Cardiac septum (tissue), 1 donor: ENCODE data around the gene GALNT6. TPM values are rescaled to one million over a fixed set of nuclear protein-coding genes. Genes with fewer than 3 reads are reported as not detected.

Source experiments
- DNase-seq: peaks from one replicate; pipeline ENCODE4 v3.0.0-alpha.2; 2020; ENCODE audit warnings: low spot score
- intact Hi-C: fragments of 100-400 bp; cut with DNase I; formaldehyde crosslinking; loops from one replicate; pipeline ENCODE4 v1.14.0; 2022
- long read RNA-seq: library from polyadenylated mRNA; unstranded; transcript quantifications from one replicate; pipeline ENCODE4 v2.0.0, GENCODE V29; 2021
- total RNA-seq: library from RNA; stranded (reverse); fragmentation: NEBNext Ultra II Directional; extraction: Animal tissue kit (Norgen Biotek cat#: 25700); gene quantifications from one replicate; pipeline ENCODE4 v1.2.1, GENCODE V29; 2021
- donor health status: DM: no; HTN: no; CAD: no.

The GALNT6 gene, protein sequence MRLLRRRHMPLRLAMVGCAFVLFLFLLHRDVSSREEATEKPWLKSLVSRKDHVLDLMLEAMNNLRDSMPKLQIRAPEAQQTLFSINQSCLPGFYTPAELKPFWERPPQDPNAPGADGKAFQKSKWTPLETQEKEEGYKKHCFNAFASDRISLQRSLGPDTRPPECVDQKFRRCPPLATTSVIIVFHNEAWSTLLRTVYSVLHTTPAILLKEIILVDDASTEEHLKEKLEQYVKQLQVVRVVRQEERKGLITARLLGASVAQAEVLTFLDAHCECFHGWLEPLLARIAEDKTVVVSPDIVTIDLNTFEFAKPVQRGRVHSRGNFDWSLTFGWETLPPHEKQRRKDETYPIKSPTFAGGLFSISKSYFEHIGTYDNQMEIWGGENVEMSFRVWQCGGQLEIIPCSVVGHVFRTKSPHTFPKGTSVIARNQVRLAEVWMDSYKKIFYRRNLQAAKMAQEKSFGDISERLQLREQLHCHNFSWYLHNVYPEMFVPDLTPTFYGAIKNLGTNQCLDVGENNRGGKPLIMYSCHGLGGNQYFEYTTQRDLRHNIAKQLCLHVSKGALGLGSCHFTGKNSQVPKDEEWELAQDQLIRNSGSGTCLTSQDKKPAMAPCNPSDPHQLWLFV
- total RNA-seq = 0.65 TPM
- long read RNA-seq, partial matches to known transcripts = 1 of 1 reads
- long read RNA-seq, other reads (novel, unspliced or antisense) = 0 of 1 reads

DNA sequence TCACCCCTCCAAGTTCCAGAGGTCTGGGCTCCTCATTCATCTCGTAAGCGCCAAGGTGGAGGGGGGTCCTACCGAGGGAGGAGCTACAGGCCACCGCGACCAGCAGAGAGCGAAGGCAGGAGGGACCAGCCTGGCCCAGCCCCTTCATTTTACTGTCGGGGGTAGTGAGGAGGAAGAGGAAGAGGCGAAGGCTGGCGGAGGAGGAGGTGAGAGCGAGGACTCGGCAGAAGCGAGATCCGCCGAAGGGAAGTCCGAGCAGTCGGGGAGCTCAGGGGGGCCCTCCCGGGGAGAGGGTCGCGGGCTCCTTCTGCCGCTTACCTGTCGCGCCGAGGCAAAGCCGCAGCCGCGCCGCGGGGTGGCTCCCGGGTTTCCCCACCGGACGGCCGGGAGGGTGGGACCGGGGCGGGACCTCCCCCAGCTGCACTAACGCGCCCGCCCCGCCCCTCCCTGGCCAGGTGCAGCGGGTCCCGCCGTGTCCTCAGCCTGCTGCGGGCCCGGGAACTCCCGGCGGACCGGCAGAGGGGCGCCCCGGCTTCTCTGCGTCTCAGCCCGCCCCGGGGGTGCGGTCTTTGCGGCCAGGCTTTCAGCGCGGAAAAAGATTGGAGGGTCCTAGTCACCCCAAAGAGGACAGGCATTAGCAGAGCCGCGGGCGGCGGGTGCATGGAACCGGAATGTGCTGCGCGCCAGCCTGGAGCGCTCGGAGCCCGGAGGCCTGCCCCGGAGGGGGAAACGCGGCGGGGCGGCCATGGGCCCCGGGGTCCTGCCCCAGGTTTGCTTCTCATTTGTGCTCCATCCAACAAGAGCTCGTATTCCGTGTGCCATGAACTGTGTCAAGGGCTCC lies at the start of gene GALNT6:
GALNT6 (minus strand) TSS at position 124 of the 841 bp plus-strand sequence. CDS start 11,625 bp downstream, outside the sequence.
- intact Hi-C loops = no loop called here
- no peak for DNase-seq

DNA sequence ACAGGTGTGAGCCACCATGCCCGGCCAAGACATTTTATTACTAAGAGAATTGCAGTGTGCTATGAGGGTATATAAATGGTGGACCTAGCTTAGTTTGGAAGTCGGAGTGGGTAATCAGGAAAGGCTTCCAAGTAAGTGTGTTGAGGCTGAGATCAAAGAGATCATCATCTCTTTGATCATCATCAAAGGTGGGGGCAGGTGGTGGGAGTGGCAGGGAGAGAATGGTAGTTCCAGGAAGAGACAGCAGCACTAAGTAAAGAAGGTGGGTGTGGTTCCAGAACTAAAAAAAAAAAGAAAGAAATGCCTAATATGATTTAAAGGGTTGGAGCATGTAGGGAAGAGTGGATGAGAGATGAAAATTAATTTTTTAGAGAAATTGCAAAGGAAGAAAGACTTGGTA lies 48.1 kb upstream of the GALNT6 start:
- intact Hi-C loops = no loop called here
- no peak for DNase-seq

DNA sequence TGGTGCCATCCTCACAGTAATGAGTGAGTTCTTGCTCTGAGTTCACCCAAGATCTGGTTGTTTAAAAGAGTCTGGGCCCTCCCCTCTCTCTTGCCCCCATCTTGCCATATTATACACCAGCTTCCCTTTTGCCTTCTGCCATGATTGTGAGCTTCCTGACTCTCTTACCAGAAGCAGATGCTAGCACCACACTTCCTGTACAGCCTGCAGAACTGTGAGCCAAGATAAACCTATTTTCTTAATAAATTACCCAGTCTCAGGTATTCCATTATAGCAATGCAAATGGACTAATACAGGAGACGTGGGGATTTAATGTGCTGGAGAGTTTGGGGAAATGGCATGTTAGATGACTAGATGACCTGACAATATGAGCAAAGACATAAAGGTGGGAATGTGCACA lies 46.2 kb upstream of the GALNT6 start:
- DNase-seq = no peak
- intact Hi-C loops = no loop called here

DNA sequence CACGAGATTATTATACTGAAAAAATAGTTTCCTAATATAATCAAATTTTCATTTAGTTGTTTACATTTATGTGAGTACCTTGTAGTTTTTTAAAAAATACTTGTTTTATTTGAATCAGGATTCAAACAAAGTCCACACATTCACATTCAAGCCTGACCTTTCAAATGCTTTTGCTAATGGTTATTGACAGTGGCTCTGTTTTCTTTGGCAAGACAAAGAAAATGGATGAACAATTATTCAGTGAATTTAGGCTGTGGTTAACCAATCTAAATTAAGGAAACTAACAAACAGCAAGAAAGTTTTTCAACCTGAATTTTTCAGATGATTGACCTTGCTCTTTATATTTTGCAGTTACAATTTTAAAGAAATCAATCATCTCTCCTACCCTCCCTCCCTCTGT lies 43.1 kb upstream of the GALNT6 start:
- intact Hi-C loops = no loop called here

DNA sequence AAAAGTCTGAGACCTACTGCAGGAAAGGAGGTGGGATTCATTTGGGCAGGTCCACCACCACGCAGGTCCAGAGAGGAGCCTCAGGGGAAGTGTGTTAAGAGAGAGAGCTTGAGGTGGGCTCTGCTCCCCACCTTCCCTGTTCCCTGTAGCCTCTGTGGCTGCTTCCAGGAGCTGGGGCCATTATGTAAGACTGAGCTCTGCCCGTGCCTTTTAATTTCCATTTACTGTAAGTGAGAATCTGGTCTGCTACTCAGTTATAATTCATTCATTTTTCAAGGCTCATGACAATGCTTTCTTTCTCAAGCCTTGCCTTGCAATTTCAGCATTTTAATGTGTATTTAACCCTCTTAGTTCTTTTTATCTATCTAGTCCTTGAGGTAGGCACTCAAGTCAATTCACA lies 41.7 kb upstream of the GALNT6 start:
- DNase-seq = no peak
- intact Hi-C loops = no loop called here

More for the DNA sequence above, 43.1 kb upstream of the GALNT6 start:
- no peak for DNase-seq

DNA sequence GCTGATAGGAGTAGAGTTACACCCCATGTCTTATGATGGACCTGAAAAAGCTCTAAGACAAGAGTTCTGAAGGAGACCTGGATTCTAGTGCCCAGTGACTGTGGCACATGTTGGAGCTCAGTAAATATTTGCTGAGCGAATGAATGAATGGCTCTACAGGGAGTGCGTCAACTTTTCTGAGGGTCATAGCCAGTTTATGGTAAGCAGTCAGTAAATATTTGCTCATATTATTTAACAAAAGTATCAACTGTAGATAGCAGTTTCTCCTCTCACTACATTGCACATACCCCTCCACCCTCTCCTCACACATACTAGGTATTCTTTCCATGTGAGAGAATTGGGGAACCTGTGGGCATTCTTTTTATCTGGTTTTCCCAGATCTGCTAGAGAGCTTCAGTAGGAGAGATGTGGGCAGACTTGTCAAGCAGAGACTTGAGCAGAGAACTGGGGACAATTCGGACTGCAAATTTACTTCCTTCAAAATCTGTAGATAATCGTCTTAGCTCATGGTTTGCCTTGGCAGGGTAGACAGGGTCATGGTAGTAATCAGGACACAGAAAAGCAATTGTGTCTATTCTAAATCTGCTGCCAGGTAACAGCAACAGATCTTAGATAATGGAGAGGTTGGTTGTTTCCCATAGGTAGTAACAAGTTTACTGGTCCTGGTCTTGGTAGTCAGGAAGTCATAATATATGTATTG lies 39.1 kb upstream of the GALNT6 start:
- no peak for DNase-seq
- intact Hi-C loops = no loop called here

DNA sequence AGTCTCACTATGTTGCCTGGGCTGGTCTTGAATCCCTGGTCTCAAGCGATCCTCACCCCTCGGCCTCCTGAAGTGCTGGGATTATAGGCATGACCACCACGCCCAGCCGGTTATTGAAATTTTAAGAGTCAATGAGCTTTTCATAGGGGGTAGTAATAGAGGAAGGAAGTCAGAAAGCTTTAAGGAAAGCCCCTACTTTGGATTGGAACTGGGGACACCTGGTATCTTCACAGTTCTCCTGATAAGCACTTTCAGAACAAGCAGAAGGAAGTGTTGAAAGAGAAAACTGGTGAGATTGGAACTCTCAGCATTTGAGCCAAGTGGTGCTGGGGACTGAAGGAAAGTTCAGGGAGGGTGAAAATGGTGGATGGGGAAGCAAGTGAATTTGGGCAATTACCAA lies 38.5 kb upstream of the GALNT6 start:
- no peak for DNase-seq
- intact Hi-C loops = no loop called here

DNA sequence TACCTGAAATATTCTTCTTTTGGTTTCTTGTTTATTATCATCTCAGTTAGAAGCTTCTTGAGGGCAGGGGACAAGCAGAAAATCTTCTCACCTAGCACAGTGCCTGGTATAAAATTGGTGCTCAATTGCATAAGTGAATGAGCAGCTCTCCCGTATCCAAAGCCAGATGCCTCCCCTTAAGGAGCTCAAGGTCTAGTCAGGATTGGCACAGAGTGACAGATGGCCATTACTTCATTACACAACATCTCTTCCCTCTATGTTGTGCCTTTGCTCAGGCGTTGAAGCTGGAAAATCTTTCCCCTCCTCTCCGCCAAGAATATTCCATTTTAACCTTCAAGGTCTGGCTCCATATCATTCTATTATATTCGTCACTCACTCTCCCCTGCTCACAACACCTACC lies 37.0 kb upstream of the GALNT6 start:
- intact Hi-C loops = no loop called here
- no peak for DNase-seq

DNA sequence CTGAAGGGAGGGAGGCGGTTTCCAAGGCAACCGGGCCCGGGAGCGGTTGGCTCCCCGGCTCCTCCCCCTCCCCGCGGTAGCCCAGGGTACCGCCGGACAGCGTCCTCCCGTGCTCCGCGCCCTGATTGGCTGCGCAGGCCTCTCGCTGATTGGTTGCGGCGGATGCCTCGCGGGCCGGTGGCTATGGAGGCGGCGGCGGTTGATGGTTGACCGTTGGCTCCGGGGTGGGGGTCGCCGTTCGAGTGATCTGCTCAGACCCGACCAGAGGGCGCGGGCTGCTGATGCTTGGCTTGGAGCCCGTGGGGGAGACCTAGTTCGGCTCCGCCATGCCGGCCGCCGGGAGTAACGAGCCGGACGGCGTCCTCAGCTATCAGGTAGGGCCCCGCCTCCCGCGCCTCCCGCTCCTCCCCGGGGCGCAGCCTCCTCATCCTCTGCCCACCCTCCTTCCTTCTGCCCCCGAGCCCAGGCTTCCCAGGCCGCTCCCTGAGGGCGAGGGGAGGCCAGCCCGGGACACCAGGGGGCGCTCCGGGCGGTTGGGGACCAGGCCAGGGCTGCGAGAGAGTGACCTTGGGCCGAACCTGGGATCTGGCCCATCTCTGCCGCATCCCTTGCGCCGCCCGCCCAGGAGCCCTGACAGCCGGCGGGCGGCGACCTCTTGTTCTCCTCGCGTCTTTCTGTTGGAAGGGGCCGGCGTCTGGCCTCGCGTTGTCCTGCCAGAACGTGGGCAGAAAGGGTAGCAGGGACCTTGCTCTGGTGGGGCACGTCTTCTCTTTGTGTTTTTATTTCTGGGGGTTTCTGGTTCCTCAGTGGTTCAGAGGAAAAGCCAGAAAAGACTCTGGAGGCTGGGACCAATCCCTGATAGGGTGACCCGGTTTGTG lies 33.7 kb upstream of the GALNT6 start, which contains the start of gene SLC4A8:
SLC4A8 (plus strand) TSS at position 170 of the 878 bp plus-strand sequence; CDS start at position 327, 157 bp downstream.
- intact Hi-C loops = loop anchor here (5.0 kb wide), 2 partner anchors 397 to 442 kb away; no protein-coding TSS in a partner anchor

DNA sequence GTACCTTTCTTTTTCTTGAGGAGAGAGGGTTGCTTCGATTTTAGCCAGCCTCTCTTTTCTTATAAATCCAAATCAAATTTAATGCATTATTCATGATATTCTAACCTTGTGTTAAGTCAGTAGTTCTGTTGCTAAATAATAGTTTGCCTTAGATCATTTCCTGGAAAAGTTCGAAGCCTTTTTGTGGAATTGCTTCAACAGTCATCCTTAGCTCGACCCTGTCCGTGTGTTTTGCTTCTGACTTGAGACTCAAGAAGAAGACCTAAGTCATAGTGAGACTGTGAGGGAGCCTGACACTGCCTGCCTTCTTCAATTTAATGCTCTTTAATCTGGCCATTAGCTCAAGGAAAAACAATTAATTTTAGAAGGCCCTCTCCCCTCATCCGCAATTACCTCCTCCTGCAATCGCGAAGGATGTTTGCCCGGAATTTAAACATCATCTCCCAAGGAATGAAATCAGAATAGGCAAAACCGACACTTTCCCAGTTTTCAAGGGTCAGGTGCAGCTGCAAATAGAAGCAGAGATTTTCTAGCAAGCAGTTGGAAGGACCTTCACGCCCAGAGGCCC lies 33.0 kb upstream of the GALNT6 start:
- no peak for DNase-seq
- intact Hi-C loops = loop anchor here (5.0 kb wide), 2 partner anchors 398 to 443 kb away; no protein-coding TSS in a partner anchor

More for the DNA sequence above, 33.7 kb upstream of the GALNT6 start, which contains the start of gene SLC4A8:
- DNase-seq = peak; percentile 88

DNA sequence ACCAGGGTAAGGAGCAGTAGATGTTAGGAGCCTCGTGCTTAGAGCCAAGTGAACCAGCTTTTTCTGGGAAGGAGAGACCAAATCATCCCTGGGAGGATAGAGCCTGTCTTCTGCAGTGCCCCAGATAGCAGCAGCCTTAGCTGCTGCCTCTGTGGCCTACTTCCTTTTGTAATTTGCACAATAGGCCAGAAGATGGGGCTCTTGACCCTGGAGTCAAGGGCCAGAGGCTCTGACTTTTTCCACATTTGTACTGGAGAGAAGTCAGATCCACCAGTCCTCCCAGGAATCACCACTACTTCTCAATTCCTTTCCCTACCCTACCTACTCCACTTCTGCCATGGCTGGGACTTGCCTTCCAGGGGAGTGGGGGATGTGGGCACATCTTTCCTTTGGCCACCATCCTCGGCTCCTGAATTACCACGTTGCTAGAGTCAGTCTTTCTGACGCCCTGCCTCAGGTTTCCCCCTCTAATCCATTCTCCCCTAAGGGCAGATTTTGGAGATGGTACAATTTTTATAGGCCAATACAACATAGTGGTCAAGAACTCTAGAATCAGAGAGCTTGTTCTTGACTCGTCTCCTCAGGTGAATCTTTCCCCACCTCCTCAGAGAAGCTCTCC lies 30.2 kb upstream of the GALNT6 start:
- intact Hi-C loops = loop anchor here (1.0 to 5.0 kb wide), 3 partner anchors 111 to 446 kb away; no protein-coding TSS in a partner anchor
- no peak for DNase-seq

DNA sequence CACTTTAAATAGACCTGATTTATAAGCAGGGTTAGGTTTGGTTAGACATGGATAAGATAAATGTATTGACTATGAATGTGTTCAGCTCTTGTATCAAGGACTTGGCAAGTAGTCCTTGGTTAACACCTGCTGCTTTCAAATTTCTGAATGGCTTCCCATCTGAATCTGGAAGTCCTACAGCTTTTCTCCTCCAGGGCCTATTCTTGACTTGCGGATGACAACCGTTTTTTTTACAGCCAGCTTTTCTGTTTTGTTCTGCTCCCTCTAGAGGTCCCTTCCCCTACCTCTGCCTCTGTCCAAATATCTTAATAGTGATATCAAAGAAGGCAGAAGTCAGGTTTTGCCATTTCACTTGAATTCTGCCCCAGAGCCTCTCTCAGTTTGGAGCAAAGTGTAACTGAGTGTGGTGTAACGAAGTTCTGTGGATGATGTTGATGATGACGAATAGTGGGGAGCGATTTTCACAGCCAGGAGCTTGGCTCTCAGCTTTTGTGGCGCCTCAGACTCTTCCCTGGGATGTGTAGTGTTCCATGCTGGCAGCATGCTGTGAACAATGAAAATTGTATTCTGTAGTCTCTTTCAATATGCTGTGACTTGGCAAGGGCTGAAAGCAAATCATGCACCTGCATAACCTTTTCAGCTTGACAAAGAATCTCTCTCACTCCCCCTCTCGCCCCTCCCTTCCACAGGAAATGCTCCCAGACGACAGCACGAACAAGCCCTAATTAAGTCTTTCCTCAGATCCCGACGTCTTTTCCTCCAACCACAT lies 28.4 kb upstream of the GALNT6 start:
- DNase-seq = no peak
- intact Hi-C loops = loop anchor here (5.0 kb wide), 2 partner anchors 403 to 448 kb away; no protein-coding TSS in a partner anchor

DNA sequence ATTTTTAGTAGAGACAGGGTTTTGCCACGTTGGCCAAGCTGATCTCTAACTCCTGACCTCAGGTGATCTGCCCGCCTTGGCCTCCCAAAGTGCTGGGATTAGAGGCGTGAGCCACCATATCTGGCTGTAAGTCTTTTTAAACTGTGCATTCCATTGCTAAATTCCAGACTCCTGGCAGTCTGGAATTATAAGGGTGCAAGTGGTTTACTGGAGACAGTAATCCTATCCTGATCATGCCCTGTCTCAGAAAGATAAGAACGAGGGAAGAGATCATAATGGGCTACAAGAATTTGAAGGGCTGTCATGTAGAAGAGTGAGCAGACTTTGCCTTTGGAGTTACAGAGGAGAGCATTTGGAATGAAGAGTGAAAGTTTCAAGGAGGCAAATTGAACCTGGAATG lies 26.6 kb upstream of the GALNT6 start:
- no peak for DNase-seq
- intact Hi-C loops = no loop called here

DNA sequence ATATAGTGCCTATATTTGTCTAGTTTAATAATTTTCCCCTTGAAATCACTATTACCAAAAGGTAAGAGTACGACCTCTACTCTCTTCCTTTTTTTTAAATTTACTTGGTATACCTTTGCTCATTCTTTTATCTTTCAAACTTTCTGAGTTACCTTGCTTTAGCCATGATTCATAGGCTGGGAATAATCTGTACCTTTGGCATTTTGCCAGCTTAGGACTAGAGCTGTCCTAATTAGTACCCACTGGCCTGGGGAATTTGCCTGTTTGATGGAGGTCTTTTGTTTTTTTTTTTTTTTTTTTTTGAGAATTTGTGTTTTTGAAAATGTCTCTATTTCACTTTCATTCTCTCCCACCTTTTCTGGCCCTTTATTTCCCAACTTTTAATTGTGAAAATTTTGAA lies 24.7 kb upstream of the GALNT6 start:
- DNase-seq = no peak
- intact Hi-C loops = no loop called here

DNA sequence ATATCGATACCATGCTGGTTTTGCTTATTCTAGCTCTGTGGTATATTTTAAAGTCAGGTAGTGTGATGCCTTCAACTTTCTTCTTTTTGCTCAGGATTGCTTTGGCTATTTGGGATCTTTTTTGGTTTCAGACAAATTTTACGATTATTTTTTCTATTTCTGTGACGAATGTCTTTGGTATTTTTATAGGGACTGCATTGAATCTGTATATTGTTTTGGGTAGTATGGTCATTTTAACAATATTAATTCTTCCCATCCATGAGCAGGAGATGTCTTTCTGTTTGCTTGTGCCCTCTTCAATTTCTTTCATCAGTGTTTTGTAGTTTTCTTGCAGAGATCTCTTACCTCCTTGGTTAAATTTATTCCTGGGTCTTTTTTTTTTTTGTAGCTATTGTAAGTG lies 22.6 kb upstream of the GALNT6 start:
- DNase-seq = no peak
- intact Hi-C loops = no loop called here

DNA sequence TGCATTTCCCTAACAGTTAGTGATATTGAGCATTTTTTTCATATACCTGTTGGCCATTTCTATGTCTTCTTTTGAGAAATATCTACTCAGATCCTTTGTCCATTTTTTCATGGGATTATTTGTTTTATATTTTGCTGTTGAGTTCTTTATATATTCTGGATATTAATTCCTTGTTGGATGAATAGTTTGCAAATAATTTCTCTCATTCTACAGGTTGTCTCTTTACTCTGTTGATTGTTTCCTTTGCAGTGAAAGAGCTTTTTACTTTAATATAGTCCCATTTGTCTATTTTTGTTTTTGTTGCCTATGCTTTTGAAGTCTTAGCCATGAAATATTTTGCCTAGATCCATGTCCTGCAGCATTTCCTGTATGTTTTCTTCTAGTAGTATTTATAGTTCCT lies 21.9 kb upstream of the GALNT6 start:
- no peak for DNase-seq
- intact Hi-C loops = no loop called here

DNA sequence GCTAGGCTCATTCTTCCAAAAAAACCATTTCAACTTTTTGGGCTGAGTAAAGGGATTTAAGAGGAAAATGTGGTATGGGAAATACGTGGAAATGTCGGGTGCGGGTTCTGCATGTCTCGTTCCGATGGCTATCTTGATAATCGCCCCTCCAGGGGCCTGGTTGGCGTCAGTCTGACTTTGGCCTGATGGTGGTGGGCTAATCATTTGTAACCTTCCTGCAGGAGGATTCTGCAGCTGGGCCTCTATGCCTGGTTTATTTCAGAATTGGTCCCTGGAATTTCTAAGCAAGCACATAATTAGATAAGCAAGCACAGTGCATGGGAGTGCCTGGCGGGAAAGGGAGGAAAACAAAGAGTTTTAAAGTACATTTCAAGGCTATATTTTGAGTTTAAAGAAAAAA lies 18.6 kb upstream of the GALNT6 start:
- DNase-seq = no peak
- intact Hi-C loops = no loop called here
